ENCODE data around the gene TBL1XR1.

GRCh38 chr3:177089110-177089509, 108.2 kb downstream of the TBL1XR1 start:
- TF ChIP-seq POLR2A (IDR thresholded peaks at IDR 0.05) (no peak), CTCF (IDR thresholded peaks at IDR 0.05) (no peak)
